Activated effector memory CD4-positive, alpha-beta T cell treated with anti-CD3 and anti-CD28 coated beads, Interleukin-2, amount 50 U/mL, for 16 hours (primary cell): ENCODE measurements around the gene OR8K5.
"Not testable (repeated sequence)": the region's sequence is repeated elsewhere in the genome, so short reads cannot be mapped to it uniquely, and the experiment has no call there.

Experiments
- DNase-seq: peaks from one replicate; pipeline ENCODE4 v3.0.0-alpha.2; 2020

The OR8K5 gene, protein sequence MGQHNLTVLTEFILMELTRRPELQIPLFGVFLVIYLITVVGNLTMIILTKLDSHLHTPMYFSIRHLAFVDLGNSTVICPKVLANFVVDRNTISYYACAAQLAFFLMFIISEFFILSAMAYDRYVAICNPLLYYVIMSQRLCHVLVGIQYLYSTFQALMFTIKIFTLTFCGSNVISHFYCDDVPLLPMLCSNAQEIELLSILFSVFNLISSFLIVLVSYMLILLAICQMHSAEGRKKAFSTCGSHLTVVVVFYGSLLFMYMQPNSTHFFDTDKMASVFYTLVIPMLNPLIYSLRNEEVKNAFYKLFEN

DNA sequence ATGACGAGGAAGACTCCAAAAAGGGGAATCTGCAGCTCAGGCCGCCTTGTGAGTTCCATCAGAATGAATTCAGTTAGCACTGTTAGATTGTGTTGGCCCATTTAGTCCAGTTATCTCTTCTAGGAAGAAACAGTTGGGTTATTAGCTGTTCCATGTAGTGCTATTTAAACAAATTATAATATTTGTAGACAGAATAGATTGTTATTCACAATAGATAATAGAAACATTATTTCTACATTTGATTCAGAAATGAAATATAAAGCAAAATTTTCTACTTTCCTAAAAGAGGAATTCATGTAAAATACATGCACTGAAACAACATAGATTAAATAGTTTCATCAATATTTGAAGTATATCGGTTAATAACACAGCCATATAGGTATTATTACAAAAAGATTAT lies at the start of gene OR8K5:
Gene OR8K5 (minus strand): TSS at position 101 of the 400 bp plus-strand sequence. CDS start 0 bp downstream, at position 101.
- no peak for DNase-seq

DNA sequence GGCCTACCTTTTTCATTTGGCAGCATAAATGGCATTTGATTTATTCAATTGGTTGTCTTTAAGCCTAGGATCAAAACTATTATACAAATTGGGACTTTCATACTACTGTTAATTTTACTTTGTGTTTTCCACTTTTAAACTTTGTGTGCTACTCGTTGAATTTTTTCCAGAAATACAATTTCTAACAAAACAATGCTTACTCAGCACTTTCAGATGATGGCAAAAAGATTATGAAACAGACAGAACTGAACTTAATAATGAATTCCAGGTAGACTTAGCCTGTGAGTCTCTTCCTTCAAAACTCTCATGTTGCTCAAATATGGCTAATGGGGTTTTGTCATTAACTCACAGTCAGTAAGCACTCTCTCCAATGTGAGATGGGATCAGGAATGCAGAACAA lies 47.7 kb upstream of the OR8K5 start:
- DNase-seq, result no peak

DNA sequence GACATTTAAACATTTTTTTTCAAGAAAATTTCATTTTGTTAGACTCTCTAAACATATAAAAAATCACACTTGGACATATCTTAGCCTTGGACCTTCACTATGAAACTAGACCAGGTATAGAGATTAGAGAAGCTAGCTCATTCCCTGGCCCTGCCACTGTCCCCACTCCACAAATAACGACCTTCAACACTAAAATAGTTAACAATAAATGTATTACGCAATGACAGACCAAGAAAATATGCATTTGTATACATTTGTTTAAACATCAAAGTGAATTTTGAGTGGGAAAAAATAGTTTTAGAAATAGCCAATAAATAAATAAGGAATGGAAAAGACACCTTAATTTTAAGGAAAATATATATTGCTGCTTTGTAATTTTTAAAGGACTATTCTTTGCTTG lies 37.2 kb upstream of the OR8K5 start:
- no peak for DNase-seq

DNA sequence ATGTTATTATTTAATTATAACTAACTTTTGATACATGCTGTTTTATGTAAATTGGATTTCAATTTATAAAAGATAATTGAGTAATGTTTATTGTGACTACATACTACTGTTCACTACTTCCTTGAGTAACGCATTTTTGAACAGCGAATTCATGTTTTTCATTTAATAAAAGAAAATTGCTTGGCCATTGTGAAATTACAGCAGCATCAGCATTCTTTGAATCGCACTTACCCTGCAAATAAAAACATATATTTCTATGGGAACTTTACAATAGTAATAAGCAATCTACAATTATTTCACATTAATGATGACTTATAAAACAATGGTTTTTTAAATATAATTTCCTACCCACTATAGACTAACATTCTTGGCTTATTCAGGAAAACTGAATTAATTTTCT lies 36.6 kb upstream of the OR8K5 start:
- no peak for DNase-seq

DNA sequence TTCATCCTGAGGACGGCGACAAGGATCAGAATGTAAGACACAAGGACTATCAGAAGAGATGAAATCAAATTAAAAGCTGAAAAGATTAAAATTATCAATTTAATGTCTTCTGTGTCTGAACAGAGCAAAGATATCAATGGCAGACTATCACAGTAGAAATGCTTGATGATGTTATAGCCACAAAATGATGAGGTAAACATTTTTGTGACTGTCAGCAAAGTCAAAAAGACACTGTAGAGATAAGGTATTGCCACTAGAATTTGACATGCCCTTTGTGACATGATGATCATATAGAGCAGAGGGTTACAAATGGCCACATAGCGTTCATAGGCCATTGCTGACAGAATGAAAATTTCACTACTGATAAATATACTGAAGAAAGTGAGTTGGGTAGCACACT lies 28.5 kb upstream of the OR8K5 start:
- DNase-seq, result no peak

DNA sequence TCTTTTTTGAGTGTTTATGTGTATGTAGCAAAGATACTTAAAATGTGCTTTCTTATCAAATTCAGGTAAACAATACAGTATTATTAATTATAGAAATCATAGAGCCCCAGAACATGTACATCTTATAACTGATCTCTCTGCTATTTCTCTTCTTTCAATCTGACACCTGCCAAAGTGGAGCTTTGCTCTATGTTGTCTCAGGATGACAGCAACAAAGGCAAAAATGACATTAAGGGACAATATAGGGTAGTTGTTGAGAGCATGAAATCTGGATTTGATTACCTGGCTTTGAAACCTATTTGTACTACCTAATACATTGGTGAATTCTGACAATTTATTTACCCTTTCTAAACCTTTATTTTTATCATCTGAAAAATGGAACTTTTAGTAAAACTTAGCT lies 23.3 kb upstream of the OR8K5 start:
- no peak for DNase-seq

DNA sequence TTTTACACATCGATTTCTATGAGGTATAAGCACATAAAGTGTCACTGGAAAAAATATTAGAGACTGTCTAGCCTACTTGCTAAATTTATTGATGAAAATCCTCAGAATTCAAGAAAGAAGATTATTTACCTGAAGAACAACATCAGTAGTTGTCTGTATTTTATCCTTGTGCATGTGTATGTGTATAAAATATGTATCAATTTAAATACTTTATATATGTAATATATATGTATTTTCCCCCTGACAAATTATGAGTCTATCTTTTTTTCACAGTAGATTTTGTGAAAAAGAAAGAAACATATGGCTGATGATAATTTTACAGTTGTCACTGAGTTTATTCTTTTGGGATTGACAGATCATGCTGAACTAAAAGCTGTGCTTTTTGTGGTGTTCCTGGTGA lies 16.2 kb upstream of the OR8K5 start, which contains the start of gene OR5J2:
Gene OR5J2 (plus strand): TSS at position 301 of the 400 bp plus-strand sequence. CDS start 0 bp downstream, at position 301.
- no peak for DNase-seq

DNA sequence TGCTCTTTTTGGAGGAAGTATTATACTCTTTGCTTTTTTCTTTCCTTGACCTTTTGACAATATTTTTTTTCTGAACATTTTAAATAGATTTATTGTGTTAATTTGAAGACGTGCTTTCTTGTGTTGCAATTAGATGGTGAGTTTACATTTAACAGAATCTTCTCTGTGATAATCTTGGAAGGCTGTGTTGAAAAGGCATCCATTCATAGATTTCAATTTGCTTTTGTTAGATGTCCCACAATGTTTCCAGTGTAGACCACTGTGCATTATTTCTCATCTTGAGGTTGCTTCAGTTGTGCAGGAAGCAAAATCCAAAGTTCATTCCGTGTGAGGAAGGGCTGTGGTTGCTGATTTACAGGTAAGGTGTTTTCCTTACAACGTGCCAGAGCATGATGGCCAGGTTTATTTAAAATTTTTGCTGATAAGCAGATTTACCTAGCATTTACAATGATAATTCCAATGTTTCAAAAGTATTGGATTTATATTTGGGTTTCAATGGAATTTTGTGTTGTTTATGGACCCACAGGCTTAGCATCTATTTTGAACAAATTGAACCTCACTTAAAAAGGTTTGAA lies 12.2 kb upstream of the OR8K5 start:
- DNase-seq, result no peak

DNA sequence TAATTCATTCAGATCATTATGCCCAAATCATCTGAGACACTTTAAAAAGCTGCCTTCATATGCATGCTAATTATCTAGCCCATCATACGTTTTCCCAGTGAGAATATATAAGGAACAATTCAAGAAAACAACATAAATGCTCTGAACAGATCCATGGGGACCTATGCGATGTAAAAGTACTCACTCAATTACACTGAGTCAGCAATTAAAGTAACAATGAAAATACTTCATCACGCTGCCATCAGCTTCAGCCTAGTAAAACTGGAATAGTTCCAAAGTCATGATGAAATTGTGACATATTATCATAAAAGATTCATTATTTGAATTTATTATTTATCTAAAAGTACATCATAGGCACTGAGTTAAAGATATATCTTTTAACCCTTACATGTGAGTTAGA lies 3.7 kb upstream of the OR8K5 start:
- no peak for DNase-seq

DNA sequence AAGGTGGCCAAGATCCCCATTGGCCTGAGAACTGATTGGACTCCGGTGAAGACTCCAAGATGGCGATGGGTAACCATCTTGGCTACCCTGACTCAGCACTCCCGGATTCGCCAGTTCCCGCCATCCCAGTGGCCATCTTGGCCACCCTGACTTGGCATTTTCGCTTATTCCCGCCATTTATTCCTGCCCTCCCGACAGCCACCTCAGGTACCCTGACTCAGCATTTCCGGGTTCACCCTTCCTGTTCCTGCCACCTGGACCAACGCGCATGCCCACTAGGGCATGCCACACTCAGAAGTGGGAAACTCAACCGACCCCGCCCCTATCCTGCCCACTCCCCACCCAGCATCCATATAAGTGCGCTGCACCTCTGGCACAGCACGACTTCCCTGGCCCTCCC lies 7.8 kb downstream of the OR8K5 start:
- no peak for DNase-seq

DNA sequence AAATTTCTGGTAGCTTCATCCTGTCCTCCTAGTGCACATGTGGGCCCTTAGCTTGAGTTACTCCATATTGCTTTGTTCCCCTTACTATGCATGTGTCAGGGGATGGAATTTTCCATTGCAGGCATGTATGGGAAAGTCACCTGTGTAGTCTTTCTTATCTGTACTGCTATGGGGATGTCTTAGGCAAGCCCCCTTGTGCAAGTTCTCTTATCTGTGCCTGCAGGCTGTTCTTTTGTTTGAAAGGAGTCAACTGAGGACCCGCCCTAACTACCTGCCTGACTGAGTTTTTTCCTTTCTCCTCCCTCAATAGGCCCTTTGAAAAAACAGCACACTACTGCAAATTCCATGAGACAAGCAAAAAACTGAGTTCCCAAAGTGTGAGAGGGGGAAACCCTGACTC lies 8.7 kb downstream of the OR8K5 start:
- no peak for DNase-seq

DNA sequence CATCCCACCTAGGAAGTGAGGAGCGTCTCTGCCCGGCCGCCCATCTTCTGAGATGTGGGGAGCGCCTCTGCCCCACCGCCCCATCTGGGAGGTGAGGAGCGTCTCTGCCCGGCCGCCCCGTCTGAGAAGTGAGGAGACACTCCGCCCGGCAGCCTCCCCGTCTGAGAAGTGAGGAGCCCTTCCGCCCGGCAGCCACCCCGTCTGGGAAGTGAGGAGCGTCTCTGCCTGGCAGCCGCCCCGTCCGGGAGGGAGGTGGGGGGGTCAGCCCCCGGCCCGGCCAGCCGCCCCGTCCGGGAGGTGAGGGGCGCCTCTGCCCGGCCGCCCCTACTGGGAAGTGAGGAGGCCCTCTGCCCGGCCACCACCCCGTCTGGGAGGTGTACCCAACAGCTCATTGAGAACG lies 16.4 kb downstream of the OR8K5 start:
- not testable (repeated sequence) for DNase-seq

DNA sequence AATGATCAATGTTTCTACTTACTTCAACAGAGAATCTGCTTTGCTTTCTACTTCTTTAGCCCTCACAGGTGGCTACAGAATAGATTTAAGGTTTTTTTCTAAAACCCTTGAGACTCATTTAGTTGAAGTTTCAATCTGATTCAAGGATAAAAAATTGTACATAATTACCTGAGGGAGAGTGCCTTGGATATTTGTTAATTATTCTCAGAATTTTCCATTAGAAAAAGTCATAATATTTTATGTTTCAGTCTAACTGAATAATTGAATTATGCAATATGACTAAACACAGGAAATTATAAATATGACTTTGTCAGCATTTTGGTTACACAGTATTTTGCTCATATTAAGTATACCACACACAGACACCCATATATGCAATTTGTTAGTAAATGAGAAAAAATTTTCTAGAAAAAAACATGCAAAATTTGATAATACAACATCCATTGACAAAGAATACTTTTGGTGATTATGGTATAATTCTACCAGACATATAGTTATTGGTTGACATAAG lies 19.9 kb downstream of the OR8K5 start, which contains the start of gene OR8J3:
Gene OR8J3 (minus strand): TSS at position 51 of the 511 bp plus-strand sequence. CDS start 2,483 bp downstream, outside the sequence.
- no peak for DNase-seq

DNA sequence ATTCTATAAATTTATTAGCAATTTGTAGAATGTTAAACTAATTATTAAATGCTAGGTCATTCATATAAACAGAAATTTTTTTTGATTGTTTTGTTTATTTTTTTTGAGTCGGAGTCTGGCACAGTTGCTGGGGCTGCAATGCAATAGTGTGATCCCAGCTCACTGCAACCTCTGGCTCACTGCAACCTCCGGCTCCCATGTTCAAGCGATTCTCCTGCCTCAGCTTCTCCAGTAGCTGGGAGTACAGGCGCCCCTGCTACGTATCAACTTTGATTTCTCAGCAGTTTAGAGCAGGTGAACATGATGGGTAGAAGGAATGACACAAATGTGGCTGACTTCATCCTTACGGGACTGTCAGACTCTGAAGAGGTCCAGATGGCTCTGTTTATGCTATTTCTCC lies 38.0 kb downstream of the OR8K5 start, which contains the start of gene OR8H3:
Gene OR8H3 (plus strand): TSS at position 301 of the 400 bp plus-strand sequence. CDS start 0 bp downstream, at position 301.
- DNase-seq, result no peak
